B cell (primary cell): ENCODE measurements around the gene CNRIP1. TPM values are rescaled to one million over a fixed set of nuclear protein-coding genes. Genes with fewer than 3 reads are reported as not detected.

Experiments used
- ATAC-seq: fragments of 200-7000 bp; cut with Tn5 transposase; one replicate; pipeline ENCODE4 v1.10.0; 2021; ENCODE audit warnings: low read depth, mild to moderate bottlenecking, moderate number of reproducible peaks, moderate library complexity
- CTCF ChIA-PET: fragments of 350-600 bp; sonication (Branson Sonifier 250); formaldehyde crosslinking; loops from one replicate; lab custom pipeline; 2021; ENCODE audit warnings: antibody characterized with exemption, inconsistent platforms; lab: Charles Lee
- POLR2A ChIA-PET: fragments of 350-600 bp; sonication (Branson Sonifier 250); formaldehyde crosslinking; loops from one replicate; lab custom pipeline; 2021; ENCODE audit warnings: antibody characterized with exemption; lab: Charles Lee
- DNase-seq: peaks from one replicate; pipeline ENCODE4 v3.0.0; 2013
- H2AFZ ChIP-seq: 2 replicates; pipeline ENCODE4 v1.6.1; 2012; ENCODE audit warnings: mild to moderate bottlenecking, low read depth, low read length; ENCODE audit not compliant: insufficient read depth, poor library complexity, severe bottlenecking
- H3K27ac ChIP-seq, 2 donors: 1 replicate in 1 of 2; 2 replicates in 1 of 2; pipeline ENCODE4 v1.5.1; 2012 to 2013; ENCODE audit warnings: low read length in 2 of 2, mild to moderate bottlenecking in 2 of 2, moderate library complexity in 1 of 2
- H3K27me3 ChIP-seq, 4 experiments: fragments of 200-600 bp in 1 of 4; sonication (generic) in 1 of 4; replicated peaks in 1 of 4; 1 replicate in 2 of 4; 2 replicates in 2 of 4; pipeline versions ENCODE4 v1.6.1 to v1.7.0; 2013 to 2016; ENCODE audit warnings: low read length in 3 of 4, mild to moderate bottlenecking in 2 of 4, mixed read lengths in 1 of 4, moderate library complexity in 1 of 4; ENCODE audit not compliant: insufficient read depth in 4 of 4, control insufficient read depth in 3 of 4; ENCODE audit errors: control extremely low read depth in 1 of 4
- H3K36me3 ChIP-seq, 2 experiments: replicated peaks in 1 of 2; 1 replicate in 1 of 2; 2 replicates in 1 of 2; pipeline versions ENCODE4 v1.6.1 to v1.7.1; 2013; ENCODE audit warnings: low read length in 1 of 2; ENCODE audit not compliant: insufficient read depth in 2 of 2, control insufficient read depth in 1 of 2; ENCODE audit errors: control extremely low read depth in 1 of 2, extremely low read depth in 1 of 2
- H3K4me1 ChIP-seq, 2 donors: fragments of 200-600 bp in 1 of 2; sonication (generic) in 1 of 2; 1 replicate in 1 of 2; 2 replicates in 1 of 2; pipeline versions ENCODE4 v1.5.1 to v1.6.1; 2013 to 2017; ENCODE audit warnings: low read length in 2 of 2; ENCODE audit not compliant: control insufficient read depth in 2 of 2, insufficient read depth in 2 of 2
- H3K4me2 ChIP-seq: replicated peaks from 2 replicates; pipeline ENCODE3; 2012; ENCODE audit warnings: mild to moderate bottlenecking, low read depth, low read length; ENCODE audit not compliant: poor library complexity, severe bottlenecking
- H3K4me3 ChIP-seq, 5 experiments: fragments of 200-600 bp in 1 of 5; sonication (generic) in 1 of 5; 1 replicate in 3 of 5; 2 replicates in 2 of 5; pipeline versions ENCODE4 v1.5.1 to v1.7.0; 2011 to 2016; ENCODE audit warnings: low read length in 4 of 5, mild to moderate bottlenecking in 4 of 5, low read depth in 2 of 5, control low read depth in 1 of 5, moderate library complexity in 1 of 5; ENCODE audit not compliant: insufficient read depth in 1 of 5; ENCODE audit errors: control extremely low read depth in 1 of 5, extremely low read depth in 1 of 5
- H3K79me2 ChIP-seq: fragments of 200-600 bp; sonication (generic); one replicate; pipeline ENCODE4 v1.6.0; 2016; ENCODE audit warnings: low read length; ENCODE audit not compliant: control insufficient read depth, insufficient read depth
- H3K9ac ChIP-seq: fragments of 200-600 bp; sonication (generic); 2 replicates; pipeline ENCODE4 v1.6.1; 2017; ENCODE audit warnings: mild to moderate bottlenecking, low read length, moderate library complexity
- H3K9me3 ChIP-seq, 3 donors: one replicate each; pipeline versions ENCODE4 v1.6.1 to v1.7.1; 2013; ENCODE audit warnings: low read length in 2 of 3; ENCODE audit not compliant: control insufficient read depth in 2 of 3, insufficient read depth in 1 of 3; ENCODE audit errors: control extremely low read depth in 1 of 3
- H4K20me1 ChIP-seq: 2 replicates; pipeline ENCODE4 v1.6.0; 2012; ENCODE audit warnings: mild to moderate bottlenecking, low read length; ENCODE audit not compliant: insufficient read depth, control insufficient read depth, poor library complexity, severe bottlenecking
- H3K27ac Mint-ChIP-seq: one replicate; pipeline ENCODE4 v1.8.0; 2021; ENCODE audit warnings: mixed read lengths
- H3K27me3 Mint-ChIP-seq: one replicate; pipeline ENCODE4 v1.8.0; 2021; ENCODE audit warnings: mixed read lengths
- H3K4me1 Mint-ChIP-seq: one replicate; pipeline ENCODE4 v1.8.0; 2021; ENCODE audit warnings: mixed read lengths
- H3K4me3 Mint-ChIP-seq: one replicate; pipeline ENCODE4 v1.8.0; 2021; ENCODE audit warnings: mixed read lengths
- H3K9me3 Mint-ChIP-seq: one replicate; pipeline ENCODE4 v1.8.0; 2022; ENCODE audit warnings: mixed read lengths; ENCODE audit not compliant: insufficient read depth
- CTCF ChIP-seq: fragments of 200-600 bp; IDR thresholded peaks from one replicate; pipeline ENCODE4 v1.8.0; 2022; ENCODE audit warnings: antibody characterized with exemption, mild to moderate bottlenecking
- EZH2 ChIP-seq: IDR thresholded peaks from 2 replicates; pipeline ENCODE4 v1.6.1; 2012; ENCODE audit warnings: borderline replicate concordance, low read depth, mild to moderate bottlenecking, moderate library complexity, low read length; ENCODE audit not compliant: insufficient read depth, poor library complexity, severe bottlenecking
- WGBS: methylation state at CpG from one replicate; pipeline ENCODE4 v1.1.5; 2013; ENCODE audit warnings: missing lambda C conversion rate; ENCODE audit not compliant: insufficient coverage; 5-methylcytosine and 5-hydroxymethylcytosine counted together
- intact Hi-C: fragments of 100-400 bp; cut with micrococcal nuclease; formaldehyde crosslinking; loops from one replicate; pipeline ENCODE4 v1.10.0; 2022
- polyA plus RNA-seq: library from polyadenylated mRNA; depleted of rRNA; stranded (reverse); fragments of >200 nt; gene quantifications from 2 replicates; pipeline ENCODE4 v1.2.3, GENCODE V29; 2012
- total RNA-seq, 2 donors: library from RNA; stranded (reverse); fragments of 120-200 nt in 1 of 2; gene quantifications; 1 replicate in 1 of 2; 2 replicates in 1 of 2; pipeline versions ENCODE4 v1.2.3 to v1.2.4, GENCODE V29; 2013 to 2022

The CNRIP1 gene
- total and polyA plus RNA-seq, 2 donors (not counting 1 experiment from before 2014, with no cell fraction given), result not detected

- CTCF ChIA-PET, result no interaction called here
- WGBS, result 100% methylated on average over 1 of the region's 8 CpGs
- POLR2A ChIA-PET, result no interaction called here
- ATAC-seq (no peak), DNase-seq (no peak)
- TF ChIP-seq CTCF (no peak), EZH2 (no peak)
- H3K27me3 Mint-ChIP-seq, result peaks cover 8% of the 10 kb centered on the region
- Histone ChIP-seq H3K4me1 (no peaks in the 10 kb centered on the region), H3K27ac (no peak overlapping the region), H2AFZ (no peak overlapping the region), H3K4me2 (no peak overlapping the region), H3K4me3 (no peak overlapping the region), H3K79me2 (no peaks in the 10 kb centered on the region), H3K36me3 (no peaks in the 10 kb centered on the region), H3K9ac (no peak overlapping the region), H4K20me1 (no peaks in the 10 kb centered on the region), H3K27me3 (no peaks in the 10 kb centered on the region), H3K9me3 (no peaks in the 10 kb centered on the region)
- no peak overlapping the region for H3K27ac Mint-ChIP-seq
- no peak overlapping the region for H3K4me3 Mint-ChIP-seq
- H3K9me3 Mint-ChIP-seq, result no peaks in the 10 kb centered on the region
- intact Hi-C loops, result no loop called here
- H3K4me1 Mint-ChIP-seq, result no peaks in the 10 kb centered on the region
Observed at GRCh38 chr2:68333009-68333408, 13.3 kb upstream of the CNRIP1 start.

GRCh38 chr2:68330691-68331090, 10.9 kb upstream of the CNRIP1 start:
- no peaks in the 10 kb centered on the region for H3K9me3 Mint-ChIP-seq
- Histone ChIP-seq H3K27ac (no peak overlapping the region), H3K4me3 (no peak overlapping the region), H3K9ac (no peak overlapping the region), H2AFZ (no peak overlapping the region), H3K27me3 (no peaks in the 10 kb centered on the region), H3K36me3 (no peaks in the 10 kb centered on the region), H4K20me1 (no peaks in the 10 kb centered on the region), H3K4me1 (no peaks in the 10 kb centered on the region), H3K4me2 (no peak overlapping the region), H3K9me3 (no peaks in the 10 kb centered on the region), H3K79me2 (no peaks in the 10 kb centered on the region)
- no peaks in the 10 kb centered on the region for H3K4me1 Mint-ChIP-seq
- 100% methylated on average over 1 of the region's 2 CpGs for WGBS
- DNase-seq (no peak), ATAC-seq (no peak)
- no peak overlapping the region for H3K4me3 Mint-ChIP-seq
- intact Hi-C loops, result no loop called here
- POLR2A ChIA-PET, result no interaction called here
- no peak for TF ChIP-seq CTCF
- no peak for TF ChIP-seq EZH2
- H3K27ac Mint-ChIP-seq, result no peak overlapping the region
- H3K27me3 Mint-ChIP-seq, result peaks cover 10% of the 10 kb centered on the region
- CTCF ChIA-PET, result no interaction called here
